Measurements from ENCODE around the gene DLG2. TPM values are rescaled to one million over a fixed set of nuclear protein-coding genes. Genes with fewer than 3 reads are reported as not detected.

The DLG2 gene
- total and polyA plus RNA-seq, 2 donors (not counting 3 experiments of a cell fraction or from before 2014, with no cell fraction given): 0.15 to 1.1 TPM

DNA sequence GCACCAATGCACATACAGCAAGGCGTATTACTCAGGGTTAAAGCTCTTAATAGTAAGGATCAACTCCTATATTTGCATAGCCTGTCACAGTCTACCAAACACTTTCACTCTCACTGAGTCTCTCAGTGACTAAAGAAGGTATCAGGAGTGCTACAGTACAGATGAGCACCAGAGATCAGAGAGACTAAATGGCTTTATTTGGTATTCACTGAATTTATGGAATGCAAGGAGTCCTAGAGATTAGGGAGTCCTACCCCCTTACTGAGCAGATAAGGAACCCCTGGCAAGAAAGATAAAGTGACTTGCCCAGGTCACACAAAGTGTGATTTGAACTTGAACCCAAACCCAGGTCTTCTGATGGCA, 1944.6 kb downstream of the DLG2 start:
- H3K4me2 ChIP-seq (ENCODE audit: insufficient read depth, low read length): no peak overlapping the region
- no peaks in the 10 kb centered on the region for H3K9me1 ChIP-seq (replicated peaks; ENCODE audit: control insufficient read depth, extremely low read depth, insufficient read depth, low read length)
- BruUV-seq (replicated peaks): no TSS peak
- H4K20me1 ChIP-seq (replicated peaks; ENCODE audit: control insufficient read depth, extremely low read depth, insufficient read depth, low read length): no peaks in the 10 kb centered on the region
- no peak overlapping the region for H3K4me3 ChIP-seq (replicated peaks in 1 of 3; ENCODE audit: insufficient read depth in 1 of 3, low read depth in 1 of 3, low read length in 3 of 3)
- no peak overlapping the region for H3K27ac ChIP-seq (ENCODE audit: insufficient read depth, low read depth, low read length)
- CTCF ChIA-PET: no interaction called here
- no peaks in the 10 kb centered on the region for H3K4me1 ChIP-seq (ENCODE audit: control insufficient read depth, extremely low read depth, insufficient read depth, low read length)
- H3K79me2 ChIP-seq (ENCODE audit: control insufficient read depth, insufficient read depth, low read length): no peaks in the 10 kb centered on the region
- intact Hi-C loops (cut with micrococcal nuclease): no loop called here
- DNase-seq (ENCODE audit: low read depth, low spot score) (no peak), FAIRE-seq (no peak)
- no peaks in the 10 kb centered on the region for H3K27me3 ChIP-seq (ENCODE audit: control insufficient read depth in 2 of 2, insufficient read depth in 2 of 2, low read length in 2 of 2)
- dilution Hi-C loops (cut with MboI; ENCODE audit: extremely low pct_ligation_motif_present, low sequenced_read_pairs): no loop called here
- TF ChIP-seq POLR2AphosphoS5 (IDR thresholded peaks at IDR 0.05; ENCODE audit: insufficient read depth, low read depth, low read length) (no peak), FOS (IDR thresholded peaks at IDR 0.05; ENCODE audit: borderline replicate concordance, insufficient read depth, low read length) (no peak)
- no peak overlapping the region for H3K9ac ChIP-seq (replicated peaks; ENCODE audit: extremely low read depth, insufficient read depth, low read length)
- H3K9me3 ChIP-seq (replicated peaks; ENCODE audit: control insufficient read depth, insufficient read depth, low read length): no peaks in the 10 kb centered on the region
- POLR2A ChIA-PET: no interaction called here
- no peak overlapping the region for H2AFZ ChIP-seq (ENCODE audit: low read depth, low read length)
- H3K36me3 ChIP-seq (ENCODE audit: control insufficient read depth in 2 of 2, extremely low read depth in 1 of 2, insufficient read depth in 2 of 2, low read length in 2 of 2): no peaks in the 10 kb centered on the region

DNA sequence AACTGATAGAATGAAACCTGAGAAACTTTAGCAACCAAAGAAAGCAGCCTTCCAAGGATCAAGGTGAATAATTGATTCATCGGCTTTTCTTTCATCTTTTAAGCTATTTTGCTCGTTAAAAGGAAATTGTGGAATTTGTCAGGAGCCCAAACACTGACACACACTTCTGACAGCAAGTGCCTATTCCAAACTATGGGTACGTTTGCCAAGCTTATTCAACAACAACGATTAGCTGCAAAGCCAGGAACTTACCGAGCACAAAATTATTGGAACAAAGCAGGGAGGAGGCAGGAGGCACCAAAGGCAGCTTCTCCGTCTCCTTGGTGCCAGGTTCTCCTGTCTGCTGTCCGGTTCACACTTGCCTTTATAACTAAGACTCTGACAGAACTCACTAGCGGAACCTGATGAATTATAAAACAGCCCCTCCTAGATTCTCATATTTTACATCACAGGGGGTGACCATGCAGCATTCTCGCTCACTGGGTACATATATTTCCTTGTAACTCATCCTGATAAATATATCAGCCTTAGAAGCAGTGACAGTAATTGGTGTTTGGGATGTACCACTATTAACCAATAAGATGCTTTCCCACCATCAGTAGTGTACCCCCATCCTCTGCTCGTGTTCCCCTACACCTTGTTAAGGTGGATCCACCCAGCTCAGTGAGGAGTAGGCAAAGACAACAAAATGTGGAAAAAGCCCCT, 1945.1 kb downstream of the DLG2 start:
- no peaks in the 10 kb centered on the region for H3K27me3 ChIP-seq (ENCODE audit: control insufficient read depth in 2 of 2, insufficient read depth in 2 of 2, low read length in 2 of 2)
- dilution Hi-C loops (cut with MboI; ENCODE audit: extremely low pct_ligation_motif_present, low sequenced_read_pairs) (no loop called here), intact Hi-C loops (cut with micrococcal nuclease) (no loop called here)
- H3K36me3 ChIP-seq (ENCODE audit: control insufficient read depth in 2 of 2, extremely low read depth in 1 of 2, insufficient read depth in 2 of 2, low read length in 2 of 2): no peaks in the 10 kb centered on the region
- H3K27ac ChIP-seq (ENCODE audit: insufficient read depth, low read depth, low read length): no peak overlapping the region
- BruUV-seq (replicated peaks): no TSS peak
- no peaks in the 10 kb centered on the region for H4K20me1 ChIP-seq (replicated peaks; ENCODE audit: control insufficient read depth, extremely low read depth, insufficient read depth, low read length)
- H3K9me1 ChIP-seq (replicated peaks; ENCODE audit: control insufficient read depth, extremely low read depth, insufficient read depth, low read length): no peaks in the 10 kb centered on the region
- no peaks in the 10 kb centered on the region for H3K9me3 ChIP-seq (replicated peaks; ENCODE audit: control insufficient read depth, insufficient read depth, low read length)
- no peak overlapping the region for H3K9ac ChIP-seq (replicated peaks; ENCODE audit: extremely low read depth, insufficient read depth, low read length)
- H3K4me1 ChIP-seq (ENCODE audit: control insufficient read depth, extremely low read depth, insufficient read depth, low read length): no peaks in the 10 kb centered on the region
- no peak overlapping the region for H3K4me2 ChIP-seq (ENCODE audit: insufficient read depth, low read length)
- H2AFZ ChIP-seq (ENCODE audit: low read depth, low read length): no peak overlapping the region
- TF ChIP-seq, protein P1, sequence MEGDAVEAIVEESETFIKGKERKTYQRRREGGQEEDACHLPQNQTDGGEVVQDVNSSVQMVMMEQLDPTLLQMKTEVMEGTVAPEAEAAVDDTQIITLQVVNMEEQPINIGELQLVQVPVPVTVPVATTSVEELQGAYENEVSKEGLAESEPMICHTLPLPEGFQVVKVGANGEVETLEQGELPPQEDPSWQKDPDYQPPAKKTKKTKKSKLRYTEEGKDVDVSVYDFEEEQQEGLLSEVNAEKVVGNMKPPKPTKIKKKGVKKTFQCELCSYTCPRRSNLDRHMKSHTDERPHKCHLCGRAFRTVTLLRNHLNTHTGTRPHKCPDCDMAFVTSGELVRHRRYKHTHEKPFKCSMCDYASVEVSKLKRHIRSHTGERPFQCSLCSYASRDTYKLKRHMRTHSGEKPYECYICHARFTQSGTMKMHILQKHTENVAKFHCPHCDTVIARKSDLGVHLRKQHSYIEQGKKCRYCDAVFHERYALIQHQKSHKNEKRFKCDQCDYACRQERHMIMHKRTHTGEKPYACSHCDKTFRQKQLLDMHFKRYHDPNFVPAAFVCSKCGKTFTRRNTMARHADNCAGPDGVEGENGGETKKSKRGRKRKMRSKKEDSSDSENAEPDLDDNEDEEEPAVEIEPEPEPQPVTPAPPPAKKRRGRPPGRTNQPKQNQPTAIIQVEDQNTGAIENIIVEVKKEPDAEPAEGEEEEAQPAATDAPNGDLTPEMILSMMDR (IDR thresholded peaks at IDR 0.05; ENCODE audit: extremely low read depth in 1 of 2, insufficient read depth in 1 of 2, low read depth in 1 of 2, low read length in 2 of 2): no peak
- TF ChIP-seq, protein P2, sequence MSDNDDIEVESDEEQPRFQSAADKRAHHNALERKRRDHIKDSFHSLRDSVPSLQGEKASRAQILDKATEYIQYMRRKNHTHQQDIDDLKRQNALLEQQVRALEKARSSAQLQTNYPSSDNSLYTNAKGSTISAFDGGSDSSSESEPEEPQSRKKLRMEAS (IDR thresholded peaks at IDR 0.05; ENCODE audit: insufficient read depth, insufficient read length): no peak
- TF ChIP-seq POLR2A (IDR thresholded peaks at IDR 0.05; ENCODE audit: low read depth, low read length) (no peak), GATA2 (IDR thresholded peaks at IDR 0.05; ENCODE audit: insufficient read depth, insufficient read length, low read depth, low read length) (no peak), JUN (IDR thresholded peaks at IDR 0.05; ENCODE audit: borderline replicate concordance, insufficient read depth, insufficient read length, low read depth) (no peak), FOS (IDR thresholded peaks at IDR 0.05; ENCODE audit: borderline replicate concordance, insufficient read depth, low read length) (no peak)
- ChIA-PET CTCF (no interaction called here), POLR2A (no interaction called here)
- DNase-seq (ENCODE audit: low read depth, low spot score) (no peak), FAIRE-seq (no peak)
- H3K79me2 ChIP-seq (ENCODE audit: control insufficient read depth, insufficient read depth, low read length): no peaks in the 10 kb centered on the region
- no peak overlapping the region for H3K4me3 ChIP-seq (replicated peaks in 1 of 3; ENCODE audit: insufficient read depth in 1 of 3, low read depth in 1 of 3, low read length in 3 of 3)
